Stimulated activated naive CD4-positive, alpha-beta T cell treated with Interleukin-2 at 50 U/mL for 16 hours (primary cell): ENCODE results near the gene SLCO2A1.

Experiments used
- DNase-seq: peaks from one replicate; lab custom pipeline; 2025; lab: John Stamatoyannopoulos, UW

The SLCO2A1 gene

DNA sequence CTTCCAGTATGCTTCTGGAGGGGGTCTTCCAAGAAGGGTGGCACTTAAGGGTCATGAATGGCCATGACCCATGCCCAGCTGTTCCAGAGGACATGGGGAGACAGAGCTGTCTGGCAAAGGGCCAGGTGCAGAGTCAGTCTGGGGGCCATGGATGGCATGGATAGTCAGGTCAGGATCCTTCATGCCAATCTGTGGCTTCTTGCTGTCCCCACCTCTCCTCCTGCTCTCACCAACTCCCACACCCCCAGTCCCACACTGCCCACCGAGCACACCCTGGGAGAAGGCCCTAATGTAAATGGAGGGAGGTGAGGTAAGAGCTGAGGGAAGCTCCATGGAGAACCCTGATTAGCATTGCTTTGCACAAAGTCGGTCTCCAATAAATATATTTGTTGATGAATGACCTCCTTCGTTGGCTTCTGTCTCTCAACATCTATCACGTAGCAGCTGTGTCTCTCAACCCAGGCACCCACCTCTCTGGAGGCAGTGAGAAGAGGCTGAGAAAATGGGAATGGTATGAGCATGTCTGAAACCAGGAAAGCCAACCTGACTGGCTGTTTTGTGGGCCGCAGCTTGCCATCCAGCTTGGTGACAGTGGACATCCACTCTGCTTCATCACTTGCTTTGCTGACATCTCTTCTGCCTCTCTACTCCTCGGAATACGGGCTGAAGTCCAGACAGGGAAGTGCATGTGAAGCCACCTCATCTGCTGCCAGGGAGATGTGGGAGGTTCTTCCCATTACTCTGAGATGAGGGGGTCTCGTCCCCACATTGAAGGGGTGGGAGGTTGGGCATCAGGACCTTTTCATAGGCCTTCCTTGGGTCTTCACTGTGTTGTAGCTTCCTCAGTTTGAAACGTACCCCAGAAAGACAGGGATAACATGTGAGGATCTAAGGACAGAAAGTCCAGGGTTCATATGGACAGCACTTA is 96.4 kb downstream of the SLCO2A1 start:
- no peak for DNase-seq

DNA sequence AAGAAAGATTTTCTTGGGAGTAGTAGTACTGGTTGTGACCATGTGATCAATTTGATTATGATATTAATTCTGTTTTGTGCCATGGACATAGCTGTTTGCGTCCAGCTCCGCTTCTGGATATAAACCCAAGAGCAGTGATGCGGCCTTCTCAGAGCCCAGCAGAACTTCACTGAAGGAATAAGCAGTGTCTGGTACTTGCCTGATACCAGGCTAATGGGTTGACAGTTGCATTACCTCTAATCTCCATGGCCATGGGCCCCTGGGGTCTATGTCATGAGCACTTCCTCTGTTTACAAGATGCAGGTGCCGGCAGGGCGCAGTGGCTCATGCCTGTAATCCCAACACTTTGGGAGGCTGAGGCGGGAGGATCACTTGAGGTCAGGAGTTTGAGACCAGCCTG is 97.7 kb downstream of the SLCO2A1 start:
- no peak for DNase-seq

DNA sequence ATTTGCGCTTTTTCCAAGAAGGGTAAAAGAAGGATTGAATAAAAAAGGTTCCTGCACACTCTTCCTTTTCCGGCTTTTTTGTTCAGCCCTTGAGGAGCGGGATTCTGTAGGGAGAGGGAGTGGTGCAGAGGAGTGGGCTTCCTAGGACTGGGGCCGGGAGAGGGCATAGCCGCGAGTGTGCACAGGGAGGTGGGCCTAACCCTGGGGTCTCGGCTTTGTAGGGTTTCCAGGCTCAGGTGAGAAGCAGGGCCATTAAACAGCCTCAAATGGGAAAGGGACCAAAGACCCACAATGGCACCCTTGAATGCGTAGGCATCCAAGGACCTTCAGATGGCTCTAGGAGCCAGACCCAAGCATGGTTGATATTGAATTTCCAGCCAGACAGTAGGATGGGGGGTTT is 98.6 kb downstream of the SLCO2A1 start:
- DNase-seq = no peak

DNA sequence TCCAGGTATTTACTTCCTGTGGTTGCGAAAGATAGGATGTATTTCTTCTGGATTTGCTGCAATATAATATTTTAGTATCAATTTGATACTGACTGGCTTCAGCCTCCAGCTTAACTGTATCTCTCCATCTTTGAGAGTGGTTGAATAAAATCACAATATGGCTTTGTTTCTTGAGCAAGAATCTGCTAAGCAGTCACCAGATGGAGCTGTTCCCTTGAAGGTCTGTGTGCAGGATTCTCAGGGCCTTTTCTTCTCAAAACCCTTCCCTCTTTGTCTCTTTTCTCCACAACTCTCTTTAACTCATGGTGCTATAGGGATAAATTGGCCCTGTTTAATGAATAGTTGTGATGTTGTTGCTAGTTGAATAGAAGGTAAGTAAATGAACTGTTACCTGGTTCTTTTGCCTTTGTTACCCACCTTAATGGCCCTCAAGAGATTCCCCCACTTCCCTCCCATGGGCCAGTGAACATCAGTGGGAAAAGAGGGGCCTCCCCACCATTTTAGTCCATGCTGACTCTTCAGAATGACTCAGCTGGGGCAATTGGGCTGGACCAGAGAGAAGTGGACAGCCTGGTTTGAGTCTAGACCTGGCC is 99.3 kb downstream of the SLCO2A1 start:
- no peak for DNase-seq

DNA sequence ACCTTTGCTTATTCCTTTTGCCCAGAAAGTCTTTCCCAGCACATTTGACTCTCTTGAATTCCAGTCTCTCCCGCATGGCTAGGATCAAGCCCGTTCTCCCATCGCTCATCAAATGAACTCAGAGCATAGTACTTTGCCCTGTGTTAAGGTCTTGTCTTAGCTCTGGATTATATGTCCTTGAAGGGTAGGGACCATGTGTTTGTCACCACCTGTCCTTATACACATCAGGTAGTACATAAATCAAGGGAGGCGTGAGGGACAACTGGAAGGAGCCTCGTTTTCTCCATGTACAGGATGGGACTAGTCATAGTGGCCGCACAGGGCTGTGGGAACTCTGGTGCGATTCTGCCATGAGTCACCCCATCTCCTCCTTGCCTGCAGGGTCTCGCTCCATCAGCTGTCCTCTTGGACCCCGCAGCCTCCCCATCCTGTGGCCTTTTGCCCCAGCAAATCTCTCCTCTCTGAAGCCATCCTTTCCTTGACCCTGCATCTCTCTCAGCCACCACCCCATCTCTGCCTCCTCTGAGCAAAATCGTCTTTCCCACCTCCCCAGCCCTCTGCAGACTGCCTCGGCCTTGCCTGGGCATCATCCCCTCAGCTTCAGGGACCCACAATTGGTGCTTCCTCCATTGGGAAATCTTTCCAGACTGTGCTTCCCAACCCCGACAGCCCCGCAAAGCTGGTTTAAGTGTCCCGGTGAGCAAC is 100.7 kb downstream of the SLCO2A1 start:
- DNase-seq = no peak

DNA sequence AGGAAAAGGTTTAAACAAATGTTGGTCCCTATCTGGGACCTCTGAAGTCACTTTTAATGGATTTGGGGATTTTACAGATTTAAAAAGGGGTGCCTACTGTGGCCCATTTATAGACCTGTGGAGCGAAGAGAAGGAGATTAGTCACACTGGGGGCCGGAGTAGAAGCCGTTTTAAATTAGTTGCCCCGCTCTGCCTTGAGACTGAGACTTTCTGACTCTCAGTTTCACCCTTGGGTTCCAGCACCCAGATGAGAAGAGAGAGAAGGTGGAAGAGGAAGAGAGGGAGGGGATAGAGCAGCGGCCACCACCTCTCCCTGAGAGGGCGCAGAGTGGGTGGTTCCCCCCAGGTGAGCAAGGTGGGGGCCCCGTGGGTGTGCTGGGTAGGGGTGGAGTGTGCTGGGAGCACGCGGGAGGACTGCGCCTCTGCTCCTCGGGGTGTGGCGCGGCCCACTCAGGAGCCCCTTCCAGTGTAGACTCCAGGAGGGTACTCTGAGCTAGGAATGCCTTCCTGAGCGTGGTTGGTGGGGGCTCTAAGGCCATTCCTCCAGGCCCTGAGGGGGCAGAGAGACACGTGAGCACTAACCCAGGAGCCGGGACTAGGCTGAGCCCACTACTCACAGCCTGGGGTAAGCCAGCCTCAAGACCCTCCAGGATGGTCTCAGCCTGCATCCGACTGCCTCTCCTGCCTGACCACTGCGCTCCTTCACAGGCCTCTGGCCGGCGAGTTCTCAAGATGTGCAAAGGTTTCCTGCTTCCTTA is 101.4 kb downstream of the SLCO2A1 start:
- DNase-seq = no peak

DNA sequence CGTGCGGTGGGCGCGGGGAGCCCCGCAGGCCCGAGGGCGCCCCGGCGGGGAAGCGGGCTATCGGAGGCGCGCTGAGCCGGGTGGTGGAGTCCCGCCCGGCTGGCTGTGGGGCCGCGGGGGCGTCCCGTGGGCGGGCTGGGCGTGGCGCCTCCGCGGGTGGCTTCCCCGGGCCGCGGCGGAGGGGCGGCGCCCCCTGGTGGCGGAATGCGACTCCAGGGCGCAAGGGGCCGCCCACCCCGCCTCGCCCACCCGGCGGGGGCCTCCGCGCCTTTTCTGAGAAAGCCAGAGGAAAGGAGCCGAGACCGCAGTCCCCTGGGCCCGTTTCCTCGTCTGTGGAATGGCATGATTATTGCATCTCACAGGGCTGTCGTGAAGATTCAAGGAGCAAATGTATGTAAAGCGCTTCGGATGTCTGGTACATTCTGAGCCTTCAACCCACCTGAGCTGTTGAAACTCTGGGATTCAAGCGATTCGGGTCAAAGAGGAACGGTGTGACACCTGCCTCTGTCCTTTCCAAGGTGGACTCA is 102.1 kb downstream of the SLCO2A1 start:
- DNase-seq = peak; percentile 61

DNA sequence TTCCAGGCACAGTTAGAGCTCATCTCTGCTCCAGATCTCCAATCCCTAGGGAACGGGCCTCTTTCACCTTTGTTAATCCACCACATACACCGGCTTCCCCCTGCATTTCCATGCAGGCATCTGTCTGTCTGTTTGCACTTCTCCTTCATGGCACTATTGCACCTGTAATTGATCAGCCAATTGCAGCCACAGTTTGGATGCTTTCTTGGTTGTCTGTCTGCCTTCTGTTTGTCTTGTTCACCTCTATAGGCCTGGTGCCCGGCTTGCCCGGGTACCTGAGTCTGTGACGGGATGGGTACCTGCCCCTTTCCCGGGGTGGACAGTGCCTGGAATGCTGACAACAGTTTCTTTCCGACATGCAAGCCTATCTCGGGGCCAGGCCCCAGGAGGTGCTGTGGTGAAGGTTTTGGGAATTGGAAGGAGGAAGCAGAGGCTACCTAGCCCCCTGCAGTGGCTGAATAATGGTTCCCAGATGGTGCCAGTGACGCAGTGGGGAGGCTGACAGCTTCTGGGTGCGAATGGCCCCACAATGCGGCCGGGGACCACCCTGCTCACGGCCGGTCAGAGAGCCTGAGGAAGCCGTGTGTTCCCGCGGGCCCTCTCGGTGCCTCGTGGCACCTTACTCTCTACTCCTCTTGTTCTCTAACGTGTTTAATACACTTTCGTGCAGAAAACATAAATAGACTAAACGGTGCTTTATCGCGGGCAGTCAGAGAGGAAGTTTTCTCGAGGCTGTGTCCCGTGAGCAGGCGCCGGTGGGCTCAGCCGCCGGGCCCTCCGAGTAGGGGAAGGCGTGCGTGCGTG is 102.8 kb downstream of the SLCO2A1 start:
- DNase-seq = no peak

DNA sequence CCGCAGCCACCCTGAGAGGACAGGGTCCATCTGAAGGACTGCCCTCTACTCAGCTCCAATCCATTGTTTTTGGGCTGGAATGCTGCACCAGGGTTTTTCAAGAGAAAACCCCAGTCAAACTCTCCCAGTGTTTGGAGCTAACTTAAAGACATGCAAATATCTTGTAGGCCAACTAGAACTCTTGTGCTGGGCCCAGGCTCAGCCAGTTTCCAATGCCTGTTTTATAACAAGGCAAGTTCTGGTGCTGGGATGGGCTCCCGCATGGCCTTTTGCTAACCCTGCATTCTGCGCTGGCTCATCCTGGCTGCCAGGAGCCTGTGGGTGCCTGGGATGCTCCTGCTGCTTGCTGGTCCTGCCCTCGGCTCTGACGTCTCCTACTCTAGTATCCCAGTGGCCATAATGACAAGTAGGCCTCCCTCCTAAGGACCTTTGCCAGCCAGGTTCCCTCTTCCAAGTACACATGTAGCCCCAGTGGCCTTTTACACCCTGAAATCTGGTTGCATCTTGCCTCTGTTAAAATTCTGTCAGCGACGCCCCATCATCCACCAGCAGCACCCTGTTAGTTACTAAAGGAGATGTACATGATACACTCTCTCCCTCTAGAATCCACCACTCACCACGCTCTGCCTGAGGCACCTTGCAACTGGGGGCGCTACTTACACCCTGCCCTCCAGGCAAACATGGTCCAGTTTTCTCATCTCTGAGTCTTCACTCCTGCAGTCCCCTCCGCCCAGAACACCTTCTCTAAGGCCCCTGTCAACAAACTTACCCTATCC is 103.6 kb downstream of the SLCO2A1 start:
- DNase-seq = no peak

DNA sequence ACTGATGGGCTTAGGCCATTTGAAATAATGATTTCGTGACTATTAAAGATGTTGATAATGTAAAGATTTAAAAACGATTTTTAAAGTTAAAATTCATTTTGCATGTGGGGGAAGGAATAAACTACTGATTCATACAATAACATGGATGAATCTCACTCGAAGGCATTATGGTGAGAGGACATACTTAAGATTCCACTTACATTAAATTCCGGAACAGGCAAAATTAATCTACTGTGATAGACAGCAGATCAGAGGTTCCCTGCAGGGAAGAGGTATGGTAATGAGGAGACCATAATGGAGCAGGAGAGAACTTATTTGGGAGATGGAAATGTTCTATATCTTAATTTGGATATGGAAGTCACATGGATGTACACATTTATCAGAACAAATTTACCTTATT is 105.7 kb downstream of the SLCO2A1 start:
- DNase-seq = no peak

DNA sequence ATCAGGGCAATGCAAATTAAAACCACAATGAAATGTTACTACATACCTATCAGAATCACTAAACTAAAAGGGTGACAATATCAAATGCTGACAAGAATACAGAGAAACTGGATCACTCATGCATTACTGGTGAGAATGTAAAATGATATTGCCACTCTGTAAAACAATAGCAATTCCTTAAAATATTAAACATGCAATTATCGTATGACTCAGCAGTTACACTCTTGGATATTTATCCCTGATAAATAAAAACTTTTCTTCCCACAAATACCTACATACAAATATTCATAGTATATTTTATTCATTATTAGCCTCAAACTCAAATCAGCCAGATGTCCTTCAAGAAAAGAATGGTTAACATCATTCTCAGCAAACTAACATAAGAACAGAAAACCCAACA is 108.1 kb downstream of the SLCO2A1 start:
- no peak for DNase-seq

DNA sequence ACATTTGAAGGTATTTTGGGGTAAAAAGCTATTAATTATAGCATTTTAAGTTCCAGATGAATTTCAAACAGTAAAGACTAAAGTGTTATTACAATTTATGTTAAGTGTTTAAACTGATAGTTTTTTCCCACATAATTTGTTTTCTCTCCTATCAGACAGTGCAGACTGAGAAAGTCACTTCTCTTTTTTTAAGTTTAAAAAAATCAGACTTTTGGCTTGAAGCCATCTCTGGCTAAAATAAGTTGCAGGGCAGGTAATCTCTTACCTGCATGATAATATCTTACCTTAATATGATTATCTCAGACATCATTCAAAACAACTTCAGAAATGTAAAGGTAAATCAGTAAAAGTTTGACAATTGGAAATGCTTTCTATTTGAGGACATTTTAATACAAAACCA is 112.6 kb downstream of the SLCO2A1 start:
- DNase-seq = no peak

DNA sequence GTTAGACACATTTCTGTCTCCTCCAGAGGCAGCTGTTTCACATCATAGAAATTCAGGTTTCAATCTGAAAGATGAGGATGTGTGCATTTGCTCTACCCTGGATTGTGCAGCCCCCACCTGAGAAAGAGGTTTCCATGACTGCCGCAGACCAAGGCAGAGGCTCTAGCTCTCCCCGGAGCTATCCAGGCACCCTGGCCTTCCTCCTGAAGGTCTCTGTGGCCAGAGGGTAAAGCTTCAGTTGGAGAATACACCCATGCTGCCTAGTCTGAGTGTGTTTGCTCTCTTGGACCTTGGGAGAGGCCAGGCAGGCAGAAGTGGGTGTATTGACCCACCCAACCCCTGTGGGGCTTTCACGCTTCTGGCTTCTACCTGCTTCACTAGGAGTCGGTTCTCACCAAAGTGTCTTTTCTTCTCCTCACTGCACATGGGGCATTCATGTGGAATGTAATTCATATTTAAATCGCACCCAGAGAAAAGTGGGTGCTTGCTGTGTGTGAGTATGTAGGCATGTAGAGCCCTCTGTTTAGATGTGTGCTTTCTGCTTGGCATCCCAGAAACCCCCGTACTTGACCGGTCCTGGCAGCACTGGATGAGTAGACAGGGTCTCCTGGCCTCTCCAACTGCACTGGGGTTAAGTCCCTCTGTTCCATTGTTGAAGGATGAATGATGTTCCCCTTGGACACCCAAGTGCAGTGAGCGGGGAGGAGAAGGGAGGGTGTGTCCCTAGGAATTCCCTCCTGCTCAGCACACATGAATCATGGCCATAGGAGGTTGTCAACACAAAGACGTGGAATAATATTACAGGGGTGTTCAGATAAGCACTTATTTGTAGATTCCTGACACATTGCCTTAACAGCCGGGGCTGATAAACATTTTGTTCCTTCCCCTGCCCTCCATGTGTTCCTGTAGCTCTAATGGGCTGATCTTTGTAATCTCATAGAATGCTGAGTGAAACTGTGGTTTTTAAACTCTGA is 113.8 kb downstream of the SLCO2A1 start:
- DNase-seq = no peak

DNA sequence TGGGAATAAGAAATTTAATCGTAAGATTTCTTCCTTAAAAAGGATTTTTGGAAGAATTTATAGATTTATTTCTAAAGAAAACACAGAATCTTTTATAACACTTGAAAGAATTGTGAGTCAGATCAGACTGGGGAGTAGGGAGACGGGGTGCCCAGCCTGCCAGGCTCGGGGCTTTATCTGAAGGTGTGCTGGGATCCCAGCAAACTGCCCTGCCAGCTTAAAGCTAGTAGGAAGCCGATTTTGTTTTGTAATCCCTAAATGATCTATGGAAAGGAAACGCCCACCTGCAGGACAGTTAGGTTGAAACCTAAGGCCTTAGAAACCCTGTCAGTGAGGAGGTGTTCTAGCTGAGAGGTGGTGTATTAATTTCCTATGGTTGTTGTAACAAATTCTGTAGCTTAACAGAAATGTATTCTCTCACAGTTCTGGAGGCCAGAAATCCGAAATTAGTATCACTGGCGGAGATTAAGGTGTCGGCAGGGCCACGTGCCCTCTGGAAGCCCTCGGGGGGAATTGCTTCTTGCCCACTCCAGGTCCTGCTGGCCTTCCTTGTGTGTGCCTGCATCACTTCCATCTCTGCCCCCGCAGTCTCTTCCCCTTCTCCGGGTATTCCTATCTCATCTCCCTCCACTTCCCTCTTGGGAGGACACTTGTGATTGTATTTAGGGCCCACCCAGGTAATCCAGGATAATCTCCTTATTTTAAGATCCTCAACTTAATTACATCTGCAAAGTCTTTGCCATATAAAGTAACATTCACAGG is 114.7 kb downstream of the SLCO2A1 start:
- no peak for DNase-seq

DNA sequence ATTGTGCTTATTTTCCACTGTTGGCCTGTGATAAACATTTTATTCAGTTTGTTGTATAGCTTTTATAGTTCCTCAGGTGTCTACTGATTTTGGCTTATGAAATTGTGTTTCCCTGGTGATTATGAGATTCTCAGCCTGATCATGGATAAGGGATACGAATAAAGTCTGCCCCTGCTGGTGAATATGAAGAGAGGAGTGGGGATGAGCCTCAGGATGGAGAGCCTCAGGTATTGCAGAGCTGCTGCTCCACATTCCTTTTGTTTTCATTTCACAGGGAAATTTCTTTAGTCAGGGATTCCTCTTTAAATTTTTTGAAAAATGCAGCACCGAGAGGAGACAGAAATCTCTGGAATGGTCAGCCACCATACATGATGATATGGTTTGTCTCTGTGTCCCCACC is 119.3 kb downstream of the SLCO2A1 start:
- no peak for DNase-seq

DNA sequence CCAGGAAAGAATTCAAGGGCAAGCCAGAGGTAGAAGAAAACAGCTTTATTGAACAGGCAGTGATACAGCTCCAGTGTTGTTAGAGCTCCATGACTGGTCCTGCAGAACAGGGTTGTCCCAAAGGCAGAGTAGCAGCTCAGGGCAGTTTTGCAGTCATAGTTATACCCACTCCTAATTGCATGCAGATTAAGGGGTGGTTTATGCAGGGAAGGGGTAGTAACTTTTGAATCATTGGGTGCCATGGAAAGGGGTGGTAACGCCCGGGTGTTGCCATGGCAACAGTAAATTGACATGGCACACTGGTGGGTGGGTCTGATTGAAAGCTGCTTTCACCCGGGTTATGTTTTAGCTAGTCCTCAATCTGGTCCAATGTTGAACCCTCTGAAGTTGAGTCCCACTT is 124.3 kb downstream of the SLCO2A1 start:
- no peak for DNase-seq

DNA sequence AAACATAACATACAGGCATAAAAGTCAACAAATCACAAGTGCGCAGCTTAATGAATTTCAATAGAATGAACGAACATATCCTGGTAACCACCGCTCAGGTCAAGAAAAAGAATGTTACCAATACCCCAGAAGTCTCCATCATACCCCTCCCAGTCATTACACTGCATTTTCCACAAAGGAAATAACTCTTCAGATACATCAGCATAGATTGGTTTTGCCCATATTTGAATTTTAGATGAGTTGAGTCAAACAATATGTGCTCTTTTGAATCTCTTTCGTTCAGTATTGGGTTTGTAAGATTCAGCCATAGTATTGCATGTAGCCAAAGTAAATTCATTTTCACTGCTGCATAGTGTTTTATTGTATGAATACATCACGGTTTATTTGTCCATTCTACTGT is 127.9 kb downstream of the SLCO2A1 start:
- no peak for DNase-seq

DNA sequence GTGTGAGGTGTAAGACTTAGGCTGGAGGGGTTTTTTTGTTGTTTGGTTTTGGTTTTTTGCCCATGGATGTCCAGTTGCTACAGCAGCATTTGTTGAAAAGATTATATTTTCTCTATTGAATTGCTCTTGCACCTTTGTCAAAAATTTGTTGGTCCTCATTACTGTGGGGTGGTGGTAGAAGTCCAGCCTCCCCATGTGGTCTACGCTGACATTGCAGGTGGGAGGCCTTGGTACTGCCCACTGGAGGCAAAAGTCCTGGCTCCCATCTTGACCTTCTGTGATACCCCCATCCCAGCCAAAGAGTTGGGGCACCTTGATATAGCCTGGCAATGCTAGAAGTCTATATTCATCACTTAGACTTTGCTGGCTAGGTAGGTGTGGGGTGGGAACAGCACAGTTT is 128.6 kb downstream of the SLCO2A1 start:
- no peak for DNase-seq
